NCI-H1092 treated with DMSO at 0.1 percent for 48 hours (cell line): ENCODE results near the gene SMIM44.

ENCODE experiments used
- DNase-seq: peaks from one replicate; lab custom pipeline; 2025; lab: John Stamatoyannopoulos, UW

The SMIM44 gene

DNA sequence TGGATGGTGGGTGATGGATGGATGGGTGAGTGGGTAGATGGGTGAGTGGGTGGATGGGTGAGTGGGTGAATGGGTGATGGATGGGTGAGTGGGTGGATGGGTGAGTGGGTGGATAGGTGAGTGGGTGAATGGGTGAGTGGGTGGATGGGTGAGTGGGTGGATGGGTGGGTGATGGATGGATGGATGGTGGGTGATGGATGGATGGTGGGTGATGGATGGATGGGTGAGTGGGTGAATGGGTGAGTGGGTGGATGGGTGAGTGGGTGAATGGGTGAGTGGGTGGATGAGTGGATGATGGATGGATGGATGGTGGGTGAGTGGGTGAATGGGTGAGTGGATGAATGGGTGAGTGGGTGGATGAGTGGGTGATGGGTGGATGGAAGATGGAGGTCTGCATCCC is 5.7 kb downstream of the SMIM44 start:
- DNase-seq, result no peak

DNA sequence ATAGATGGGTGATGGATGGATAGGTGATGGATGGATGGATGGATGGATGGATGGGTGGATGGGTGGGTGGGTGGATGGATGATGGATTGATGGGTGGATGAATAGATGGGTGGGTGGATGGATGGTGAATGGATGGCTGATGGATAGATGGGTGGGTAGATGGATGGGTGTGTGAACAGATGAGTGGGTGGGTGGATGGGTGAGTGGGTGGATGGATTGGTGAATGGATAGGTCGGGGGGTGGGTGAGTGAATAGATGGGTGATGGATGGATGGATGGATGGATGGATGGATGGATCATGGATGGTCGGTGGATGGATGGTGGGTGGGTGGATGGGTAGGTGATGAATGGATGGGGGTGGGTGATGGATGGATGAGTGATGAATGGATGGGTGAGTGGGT is 6.4 kb downstream of the SMIM44 start:
- DNase-seq, result no peak

GRCh38 chr19:3475449-3475848 is 7.8 kb downstream of the SMIM44 start:
- DNase-seq, result no peak

- no peak for DNase-seq
Measured at GRCh38 chr19:3474614-3475013, 8.6 kb downstream of the SMIM44 start.

- no peak for DNase-seq
Measured at GRCh38 chr19:3474010-3474409, 9.2 kb downstream of the SMIM44 start.

DNA sequence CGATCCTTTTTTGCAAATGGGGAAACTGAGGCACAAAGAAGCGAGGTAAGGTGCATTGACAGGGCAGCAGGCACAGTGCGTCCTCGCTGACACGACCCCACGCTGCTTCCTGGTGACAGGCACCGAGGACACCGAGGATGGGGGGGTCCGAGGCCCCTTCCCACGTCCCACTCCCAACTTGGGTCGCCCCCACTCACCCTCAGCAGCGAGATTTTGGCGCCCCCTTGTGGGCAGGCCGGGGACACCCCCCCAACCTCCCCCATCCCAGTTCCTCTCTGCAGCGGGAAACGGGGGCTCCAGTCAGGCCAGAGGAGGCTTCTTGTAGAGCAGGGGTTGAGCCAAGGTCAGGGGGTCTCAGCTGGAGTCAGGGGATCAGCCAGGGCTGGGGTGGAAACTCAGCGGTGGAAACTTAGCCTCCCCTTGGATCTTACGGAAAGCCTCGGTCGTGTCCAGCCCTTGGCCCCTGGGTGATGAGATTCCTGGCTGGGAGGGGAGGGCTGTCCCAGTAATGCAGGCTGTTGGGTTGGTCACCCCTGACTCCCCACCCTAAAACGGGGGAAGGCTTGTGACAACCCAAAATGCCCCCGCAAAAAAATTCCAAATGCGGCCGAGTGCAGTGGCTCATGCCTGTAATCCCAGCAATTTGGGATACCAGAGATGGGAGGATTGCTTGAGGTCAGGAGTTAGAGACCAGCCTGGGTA is 11.1 kb downstream of the SMIM44 start:
- DNase-seq, result no peak

DNA sequence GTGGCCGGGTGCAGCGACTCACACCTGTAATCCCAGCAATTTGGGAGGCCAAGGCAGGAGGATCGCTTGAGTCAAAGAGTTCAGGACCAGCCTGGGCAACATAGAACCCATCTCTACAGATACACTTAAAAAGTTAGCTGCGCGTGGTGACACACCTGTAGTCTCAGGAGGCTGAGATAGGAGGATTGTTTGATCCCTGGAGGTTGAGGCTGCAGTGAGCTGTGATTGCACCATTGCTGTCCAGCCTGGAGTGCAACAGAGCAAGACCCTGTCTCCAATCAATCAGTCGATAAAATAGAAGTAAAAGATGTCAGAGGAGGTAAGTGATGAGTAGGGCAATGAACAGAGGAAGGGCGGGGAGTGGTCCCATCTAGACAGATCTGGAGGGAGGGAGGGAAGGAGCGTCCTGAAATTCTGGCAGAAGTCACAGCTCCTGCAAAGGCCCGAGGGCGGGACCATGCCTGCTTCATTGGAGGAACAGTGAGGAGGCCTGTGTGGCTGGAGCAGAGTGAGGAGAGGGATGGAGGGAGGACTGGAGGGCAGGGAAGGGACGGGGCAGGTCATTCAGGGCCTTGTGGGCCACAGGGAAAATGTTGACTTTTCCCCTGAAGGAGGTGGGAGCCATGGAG is 12.6 kb downstream of the SMIM44 start:
- no peak for DNase-seq

DNA sequence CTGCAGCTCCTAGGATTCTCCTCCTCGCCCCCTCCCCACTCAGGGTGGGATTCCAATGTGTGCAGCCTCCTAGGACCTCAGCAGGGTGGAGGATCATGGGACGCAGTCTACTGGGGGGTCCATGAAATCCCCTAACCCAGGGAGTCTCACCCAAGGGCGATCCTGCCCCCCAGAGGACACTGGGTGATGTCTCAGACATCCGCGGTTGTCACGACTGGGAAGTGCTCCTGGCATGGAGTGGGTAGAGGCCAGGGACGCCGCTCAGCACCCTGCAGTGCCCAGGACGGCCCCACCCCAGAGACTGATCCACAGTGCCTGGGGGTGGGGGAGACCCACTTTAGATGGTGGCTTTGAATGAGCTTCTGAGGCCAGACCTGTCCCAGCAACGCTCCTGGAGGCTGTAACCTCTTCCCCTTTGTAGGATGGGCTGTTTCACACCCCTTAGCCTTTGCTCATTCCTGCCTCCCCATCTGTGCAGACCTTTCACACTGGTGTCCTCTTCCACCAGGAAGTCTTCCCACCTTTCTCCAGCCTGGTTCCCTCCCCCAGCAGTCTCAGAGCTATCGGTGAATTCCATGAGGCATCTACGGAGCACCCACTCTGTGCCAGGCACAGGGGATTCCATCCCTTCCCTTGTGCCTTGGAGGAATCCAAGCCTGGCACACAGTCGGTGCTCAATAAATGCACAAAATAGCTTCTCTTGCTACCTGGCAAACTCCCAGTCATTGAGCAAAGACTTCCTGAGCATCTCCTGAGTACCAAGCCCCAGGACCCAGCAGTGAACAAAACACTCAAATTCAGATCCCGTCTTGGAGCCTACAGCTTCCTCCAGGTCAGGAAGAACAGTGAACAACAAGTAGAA is 13.4 kb downstream of the SMIM44 start:
- DNase-seq, result no peak

DNA sequence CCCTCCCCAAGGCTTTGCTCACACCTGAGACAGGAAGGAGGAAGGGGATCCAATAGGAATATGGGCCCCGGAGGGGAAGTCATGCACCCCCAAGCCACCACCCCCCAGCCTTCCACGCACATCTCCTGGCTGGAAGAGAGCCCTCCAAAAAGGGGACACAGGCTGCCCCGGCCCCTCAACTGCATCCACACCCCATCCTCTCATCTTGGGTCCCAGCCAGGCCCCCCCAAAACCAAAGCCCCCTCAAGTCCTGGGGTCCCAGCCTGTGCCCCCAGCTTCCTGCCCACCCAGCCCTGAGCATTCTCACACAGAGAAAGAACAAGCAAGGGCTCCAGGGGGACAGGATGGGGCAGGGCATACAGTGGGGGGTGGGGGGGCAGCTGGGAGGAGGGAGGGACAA is 15.0 kb downstream of the SMIM44 start:
- DNase-seq, result no peak

GRCh38 chr19:3467437-3468198 is 15.6 kb downstream of the SMIM44 start:
- DNase-seq, result no peak

GRCh38 chr19:3466635-3467034 is 16.6 kb downstream of the SMIM44 start:
- DNase-seq, result no peak

GRCh38 chr19:3465552-3465951 is 17.7 kb downstream of the SMIM44 start:
- no peak for DNase-seq

DNA sequence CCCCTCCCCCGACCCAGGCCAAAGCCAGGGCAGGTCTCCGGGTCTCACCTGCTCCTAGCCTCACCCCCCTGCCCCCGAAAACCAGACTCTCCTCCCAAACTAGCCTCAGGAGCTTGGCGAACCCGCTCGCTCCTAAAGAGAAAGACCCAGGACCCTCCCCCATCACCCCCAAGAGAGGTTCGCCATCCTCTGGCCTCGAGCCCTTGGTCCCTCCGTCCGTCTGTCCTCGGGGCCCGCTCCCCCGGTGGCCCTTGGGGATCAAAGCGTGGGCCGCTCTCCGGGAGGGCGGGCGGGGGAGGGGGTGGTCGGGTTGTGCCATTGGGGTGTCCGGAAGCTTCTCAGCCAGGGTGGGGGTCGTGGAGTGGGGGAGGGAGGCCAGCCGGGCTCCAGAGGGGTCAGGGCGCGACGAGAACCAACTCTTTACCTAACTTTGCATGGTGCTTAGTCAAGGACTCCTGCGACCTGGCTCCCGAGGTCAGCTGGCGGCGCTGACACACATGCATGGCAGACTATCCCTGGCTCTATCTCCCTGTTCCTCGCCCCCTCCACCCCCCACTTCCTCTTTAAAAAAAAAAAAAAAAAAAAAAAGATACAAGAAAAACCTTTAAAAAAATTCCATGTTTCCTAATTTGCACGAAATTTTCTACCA is 18.5 kb downstream of the SMIM44 start:
- no peak for DNase-seq

- DNase-seq, result no peak
Measured at GRCh38 chr19:3463714-3464586, 19.3 kb downstream of the SMIM44 start.

- DNase-seq, result no peak
Measured at GRCh38 chr19:3462991-3463713, 20.1 kb downstream of the SMIM44 start.

DNA sequence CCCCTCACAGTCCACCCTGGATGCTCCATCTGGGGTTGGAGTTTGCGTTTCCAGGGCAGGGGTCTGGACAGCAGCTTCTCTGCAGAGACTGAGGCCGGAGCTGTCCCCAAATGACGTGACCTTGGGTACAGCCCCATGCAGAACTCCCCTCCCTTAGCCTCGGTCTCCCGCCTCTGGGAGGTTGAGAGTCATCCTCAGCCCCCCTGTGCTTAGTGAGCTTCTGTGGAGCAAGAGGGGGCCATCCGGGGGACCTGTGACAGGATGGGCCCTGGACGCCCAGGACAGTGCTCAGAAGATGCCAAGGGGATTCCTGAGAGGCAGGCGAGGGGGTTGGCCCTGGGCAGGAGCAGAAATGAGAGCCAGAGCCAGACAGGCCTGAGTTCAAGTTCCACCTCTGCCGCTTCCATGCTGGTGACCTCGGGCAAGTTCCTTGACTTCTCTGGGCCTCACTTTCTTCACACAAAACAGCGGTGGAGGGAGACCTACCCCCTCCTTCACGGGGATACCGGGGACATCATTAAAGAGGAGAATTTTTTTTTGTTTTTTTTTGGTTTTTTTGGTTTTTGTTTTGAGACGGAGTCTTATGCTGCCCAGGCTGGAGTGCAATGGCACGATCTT is 23.2 kb downstream of the SMIM44 start:
- DNase-seq, result no peak

DNA sequence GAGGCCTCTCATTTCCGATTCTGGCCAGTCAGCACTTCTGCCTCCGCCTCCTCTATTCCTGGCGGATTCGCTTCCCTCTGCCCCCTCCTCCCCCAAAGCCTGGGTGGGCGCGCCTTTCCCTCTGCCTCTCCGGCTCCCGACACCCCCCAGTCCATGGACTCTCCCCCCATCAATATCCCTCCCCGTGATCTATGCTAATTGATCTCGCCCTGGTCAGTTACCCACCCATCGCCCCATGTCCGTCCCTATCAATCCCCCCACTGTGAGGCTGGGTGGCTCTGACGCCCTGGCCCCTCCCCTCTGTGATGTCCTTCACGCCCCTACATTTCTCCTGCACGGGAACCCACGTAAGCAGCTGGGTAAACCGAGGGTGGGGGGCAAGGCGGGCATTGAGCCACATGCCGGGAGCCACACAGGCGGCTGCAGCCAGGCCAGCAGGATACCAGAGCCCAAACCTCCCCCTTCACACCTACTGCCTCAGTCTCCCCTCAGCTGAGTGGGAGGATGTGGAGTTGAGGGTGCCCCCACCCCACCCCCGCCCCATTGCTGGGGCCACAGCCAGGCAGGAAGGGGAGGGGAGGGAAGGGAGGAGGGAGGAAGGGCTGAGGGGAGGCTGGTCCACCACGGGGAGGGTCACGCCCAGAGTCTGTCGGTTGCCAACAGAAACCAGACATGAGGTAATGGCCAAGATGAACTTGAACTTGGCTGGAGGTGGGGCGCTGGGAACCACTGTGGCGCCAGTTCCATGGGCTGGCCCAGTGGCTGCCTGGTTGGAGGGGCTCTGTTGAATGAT is 24.0 kb downstream of the SMIM44 start:
- DNase-seq, result no peak

DNA sequence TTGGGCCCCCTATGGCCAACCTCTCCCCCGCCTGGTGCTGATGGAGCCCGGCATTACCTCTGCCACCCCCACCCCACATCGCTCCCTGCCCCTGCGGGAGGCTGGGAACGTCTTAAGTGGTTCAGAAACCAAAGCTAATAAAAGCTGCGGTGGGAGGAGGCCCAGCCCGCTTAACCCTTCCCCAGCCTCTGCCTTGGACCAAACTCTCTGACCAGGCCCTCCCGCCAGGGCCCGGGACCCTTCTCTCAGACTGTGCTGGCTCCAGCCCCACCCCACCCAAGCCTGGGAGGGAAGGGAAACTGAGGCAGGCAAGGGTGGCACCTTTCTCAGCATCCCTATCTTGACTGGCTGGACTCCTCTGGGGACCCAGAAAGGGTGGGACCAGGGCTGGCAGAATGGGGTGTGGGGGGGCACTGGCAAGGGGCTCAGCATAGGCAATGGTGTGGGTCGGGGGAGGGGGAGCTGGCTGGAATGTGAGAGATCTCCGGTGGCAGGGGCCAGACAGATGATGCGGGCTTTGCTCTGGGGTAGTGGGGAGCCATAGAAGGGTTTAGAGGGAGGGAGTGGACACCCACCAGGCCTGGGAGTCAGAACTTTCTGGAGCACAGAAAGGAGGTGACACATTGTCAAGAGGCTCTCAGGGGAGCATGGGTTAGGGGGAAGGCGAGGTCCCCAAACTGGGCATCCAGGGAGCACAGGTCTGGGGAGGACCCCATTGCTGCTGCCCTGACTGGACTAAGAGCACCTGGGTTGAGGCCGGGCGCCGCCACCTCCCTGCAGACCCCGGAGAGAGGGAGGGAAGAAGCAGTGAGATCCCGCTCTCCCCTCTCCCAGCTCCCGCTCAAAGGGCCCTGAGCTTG is 24.8 kb downstream of the SMIM44 start:
- no peak for DNase-seq
